ENCODE data around the gene PHLDA2. TPM values are rescaled to one million over a fixed set of nuclear protein-coding genes. Genes with fewer than 3 reads are reported as not detected.

Gene PHLDA2
- polyA plus RNA-seq, 1 of the 3 experiments (the other 2 are of a cell fraction) = 23.6 TPM

DNA sequence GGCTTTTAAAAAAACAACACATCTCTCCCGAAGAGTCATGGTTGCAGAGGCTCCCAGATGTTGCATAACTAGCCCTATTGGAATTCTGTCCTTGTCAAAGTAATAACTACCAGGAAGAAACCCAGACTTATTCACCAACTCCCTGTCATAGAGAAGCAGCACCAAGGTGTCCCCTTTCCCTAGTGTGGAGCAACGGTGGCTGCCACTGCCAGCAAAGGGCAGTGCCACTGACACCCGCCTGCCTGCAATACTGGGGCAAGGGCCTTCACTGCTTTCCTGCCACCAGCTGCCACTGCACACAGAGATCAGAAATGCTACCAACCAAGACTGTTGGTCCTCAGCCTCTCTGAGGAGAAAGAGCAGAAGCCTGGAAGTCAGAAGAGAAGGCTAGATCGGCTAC, 35.6 kb upstream of the PHLDA2 start:
- H4K20me1 ChIP-seq (ENCODE audit: insufficient read depth) = no peaks in the 10 kb centered on the region
- H3K4me1 ChIP-seq (ENCODE audit: control insufficient read depth in 1 of 2, insufficient read depth in 2 of 2, low read depth in 1 of 2, low read length in 1 of 2) = no peaks in the 10 kb centered on the region
- H3K9ac ChIP-seq = no peak overlapping the region
- ChIA-PET POLR2A (no interaction called here), CTCF (no interaction called here)
- H2AFZ ChIP-seq (ENCODE audit: low read depth) = no peak overlapping the region
- H3K9me3 ChIP-seq = no peaks in the 10 kb centered on the region
- peaks cover 72% of the 10 kb centered on the region; the same call in 1 of the 2 replicates for H3K79me2 ChIP-seq (ENCODE audit: insufficient read depth)
- no peaks in the 10 kb centered on the region for H3K27me3 ChIP-seq (ENCODE audit: insufficient read depth)
- WGBS (ENCODE audit: low lambda C conversion rate) = 89% methylated on average over 3 of the region's 4 CpGs
- H3K4me2 ChIP-seq = no peak overlapping the region
- H3K36me3 ChIP-seq (replicated peaks in 1 of 2; ENCODE audit: control insufficient read depth in 1 of 2, insufficient read depth in 2 of 2, low read length in 1 of 2) = peaks cover 67 to 78% of the 10 kb centered on the region in 2 experiments
- H3K4me3 ChIP-seq (ENCODE audit: low read depth in 2 of 2, low read length in 1 of 2) = no peak overlapping the region
- no peaks in the 10 kb centered on the region for H3K9me2 ChIP-seq
- H3F3A ChIP-seq (replicated peaks; ENCODE audit: insufficient read depth) = no peaks in the 10 kb centered on the region
- no peak for DNase-seq
- H3K27ac ChIP-seq (ENCODE audit: low read depth in 2 of 2, low read length in 1 of 2) = no peak overlapping the region
- TF ChIP-seq, protein P1, sequence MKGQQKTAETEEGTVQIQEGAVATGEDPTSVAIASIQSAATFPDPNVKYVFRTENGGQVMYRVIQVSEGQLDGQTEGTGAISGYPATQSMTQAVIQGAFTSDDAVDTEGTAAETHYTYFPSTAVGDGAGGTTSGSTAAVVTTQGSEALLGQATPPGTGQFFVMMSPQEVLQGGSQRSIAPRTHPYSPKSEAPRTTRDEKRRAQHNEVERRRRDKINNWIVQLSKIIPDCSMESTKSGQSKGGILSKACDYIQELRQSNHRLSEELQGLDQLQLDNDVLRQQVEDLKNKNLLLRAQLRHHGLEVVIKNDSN (IDR thresholded peaks at IDR 0.05; ENCODE audit: borderline replicate concordance, low read depth) = no peak
- TF ChIP-seq RCOR1 (IDR thresholded peaks at IDR 0.05; ENCODE audit: low read length) = no peak
- TF ChIP-seq TAF1 (IDR thresholded peaks at IDR 0.05; ENCODE audit: borderline replicate concordance, low read depth, low read length) = no peak
- TF ChIP-seq, protein P2, sequence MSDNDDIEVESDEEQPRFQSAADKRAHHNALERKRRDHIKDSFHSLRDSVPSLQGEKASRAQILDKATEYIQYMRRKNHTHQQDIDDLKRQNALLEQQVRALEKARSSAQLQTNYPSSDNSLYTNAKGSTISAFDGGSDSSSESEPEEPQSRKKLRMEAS (IDR thresholded peaks at IDR 0.05; ENCODE audit: low read depth) = no peak
- no peak for TF ChIP-seq GABPA (IDR thresholded peaks at IDR 0.05; ENCODE audit: low read depth)
- no peak for TF ChIP-seq RAD21 (IDR thresholded peaks at IDR 0.05; ENCODE audit: low read length)
- TF ChIP-seq, protein P3, sequence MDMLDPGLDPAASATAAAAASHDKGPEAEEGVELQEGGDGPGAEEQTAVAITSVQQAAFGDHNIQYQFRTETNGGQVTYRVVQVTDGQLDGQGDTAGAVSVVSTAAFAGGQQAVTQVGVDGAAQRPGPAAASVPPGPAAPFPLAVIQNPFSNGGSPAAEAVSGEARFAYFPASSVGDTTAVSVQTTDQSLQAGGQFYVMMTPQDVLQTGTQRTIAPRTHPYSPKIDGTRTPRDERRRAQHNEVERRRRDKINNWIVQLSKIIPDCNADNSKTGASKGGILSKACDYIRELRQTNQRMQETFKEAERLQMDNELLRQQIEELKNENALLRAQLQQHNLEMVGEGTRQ (IDR thresholded peaks at IDR 0.05; ENCODE audit: borderline replicate concordance, low read depth, low read length) = no peak
- TF ChIP-seq TCF12 (IDR thresholded peaks at IDR 0.05) = no peak
- no peak for TF ChIP-seq CHD2 (IDR thresholded peaks at IDR 0.05; ENCODE audit: low read length, partially characterized antibody)
- no peak for TF ChIP-seq MEF2A (IDR thresholded peaks at IDR 0.05; ENCODE audit: borderline replicate concordance, low read depth)
- no peak for TF ChIP-seq GATA2 (CRISPR knock-in tag; IDR thresholded peaks at IDR 0.05)
- TF ChIP-seq, protein P4, sequence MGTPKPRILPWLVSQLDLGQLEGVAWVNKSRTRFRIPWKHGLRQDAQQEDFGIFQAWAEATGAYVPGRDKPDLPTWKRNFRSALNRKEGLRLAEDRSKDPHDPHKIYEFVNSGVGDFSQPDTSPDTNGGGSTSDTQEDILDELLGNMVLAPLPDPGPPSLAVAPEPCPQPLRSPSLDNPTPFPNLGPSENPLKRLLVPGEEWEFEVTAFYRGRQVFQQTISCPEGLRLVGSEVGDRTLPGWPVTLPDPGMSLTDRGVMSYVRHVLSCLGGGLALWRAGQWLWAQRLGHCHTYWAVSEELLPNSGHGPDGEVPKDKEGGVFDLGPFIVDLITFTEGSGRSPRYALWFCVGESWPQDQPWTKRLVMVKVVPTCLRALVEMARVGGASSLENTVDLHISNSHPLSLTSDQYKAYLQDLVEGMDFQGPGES (IDR thresholded peaks at IDR 0.05; ENCODE audit: low read depth, low read length) = no peak
- no peak for TF ChIP-seq FOXM1 (IDR thresholded peaks at IDR 0.05; ENCODE audit: low read depth)

DNA sequence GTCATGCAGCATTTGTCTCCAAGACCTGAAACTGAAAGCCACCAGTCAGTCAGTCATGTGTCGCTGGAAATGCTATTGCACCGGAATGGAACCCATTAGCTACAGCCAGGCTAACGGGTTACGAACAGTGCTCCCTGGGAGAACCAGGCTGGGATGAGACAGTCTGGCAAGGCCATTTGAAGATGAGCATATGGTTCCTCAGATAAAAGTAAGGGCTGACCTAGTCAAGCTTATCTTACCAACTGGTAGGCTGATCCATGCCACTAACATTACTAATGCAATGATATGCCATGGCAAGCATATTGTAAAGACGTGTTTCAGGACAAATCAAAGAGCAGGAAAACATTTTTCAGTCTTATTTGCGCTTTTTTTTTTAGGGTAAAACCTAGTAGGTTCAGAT, 34.5 kb upstream of the PHLDA2 start:
- DNase-seq = no peak
- WGBS (ENCODE audit: low lambda C conversion rate) = 94% methylated on average over 2 of the region's 6 CpGs
- Histone ChIP-seq H3F3A (replicated peaks; ENCODE audit: insufficient read depth) (peaks cover 5% of the 10 kb centered on the region), H3K79me2 (ENCODE audit: insufficient read depth) (peaks cover 69% of the 10 kb centered on the region; the same call in 1 of the 2 replicates), H3K27ac (ENCODE audit: low read depth in 2 of 2, low read length in 1 of 2) (no peak overlapping the region), H2AFZ (ENCODE audit: low read depth) (no peak overlapping the region), H3K9me3 (no peaks in the 10 kb centered on the region), H3K4me1 (ENCODE audit: control insufficient read depth in 1 of 2, insufficient read depth in 2 of 2, low read depth in 1 of 2, low read length in 1 of 2) (no peaks in the 10 kb centered on the region), H4K20me1 (ENCODE audit: insufficient read depth) (no peaks in the 10 kb centered on the region), H3K9me2 (no peaks in the 10 kb centered on the region), H3K4me3 (ENCODE audit: low read depth in 2 of 2, low read length in 1 of 2) (no peak overlapping the region), H3K36me3 (replicated peaks in 1 of 2; ENCODE audit: control insufficient read depth in 1 of 2, insufficient read depth in 2 of 2, low read length in 1 of 2) (peaks cover 76 to 80% of the 10 kb centered on the region in 2 experiments), H3K27me3 (ENCODE audit: insufficient read depth) (no peaks in the 10 kb centered on the region), H3K9ac (no peak overlapping the region), H3K4me2 (no peak overlapping the region)
- no peak for TF ChIP-seq NRF1 (IDR thresholded peaks at IDR 0.05; ENCODE audit: low read depth, low read length)
- TF ChIP-seq YY1 (IDR thresholded peaks at IDR 0.05; ENCODE audit: low read depth) = no peak
- TF ChIP-seq, protein P5, sequence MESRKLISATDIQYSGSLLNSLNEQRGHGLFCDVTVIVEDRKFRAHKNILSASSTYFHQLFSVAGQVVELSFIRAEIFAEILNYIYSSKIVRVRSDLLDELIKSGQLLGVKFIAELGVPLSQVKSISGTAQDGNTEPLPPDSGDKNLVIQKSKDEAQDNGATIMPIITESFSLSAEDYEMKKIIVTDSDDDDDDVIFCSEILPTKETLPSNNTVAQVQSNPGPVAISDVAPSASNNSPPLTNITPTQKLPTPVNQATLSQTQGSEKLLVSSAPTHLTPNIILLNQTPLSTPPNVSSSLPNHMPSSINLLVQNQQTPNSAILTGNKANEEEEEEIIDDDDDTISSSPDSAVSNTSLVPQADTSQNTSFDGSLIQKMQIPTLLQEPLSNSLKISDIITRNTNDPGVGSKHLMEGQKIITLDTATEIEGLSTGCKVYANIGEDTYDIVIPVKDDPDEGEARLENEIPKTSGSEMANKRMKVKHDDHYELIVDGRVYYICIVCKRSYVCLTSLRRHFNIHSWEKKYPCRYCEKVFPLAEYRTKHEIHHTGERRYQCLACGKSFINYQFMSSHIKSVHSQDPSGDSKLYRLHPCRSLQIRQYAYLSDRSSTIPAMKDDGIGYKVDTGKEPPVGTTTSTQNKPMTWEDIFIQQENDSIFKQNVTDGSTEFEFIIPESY (IDR thresholded peaks at IDR 0.05; ENCODE audit: borderline replicate concordance, low read depth) = no peak
- TF ChIP-seq FOSL2 (IDR thresholded peaks at IDR 0.05; ENCODE audit: borderline replicate concordance, low read depth) = no peak
- ChIA-PET POLR2A (no interaction called here), CTCF (interaction anchor here (1.2 kb wide), 1 partner anchor 18 kb away, joined by 3 read pairs; no protein-coding TSS in a partner anchor)
